Tibial nerve (tissue), 4 donors: ENCODE measurements around the gene LYPLAL1.

Source experiments
- EP300 ChIP-seq, 2 donors: sonication (generic); formaldehyde crosslinking; IDR thresholded peaks; one replicate each; pipeline ENCODE4 v1.6.1; 2017; ENCODE audit warnings: antibody characterized with exemption in 2 of 2, mild to moderate bottlenecking in 1 of 2
- TF ChIP-seq, protein P1 (sequence below), 5 experiments: fragments of 200-600 bp in 3 of 5; fragments of 450-650 bp in 2 of 5; sonication (generic) in 3 of 5; IDR thresholded peaks; one replicate each; pipeline ENCODE4 v1.5.1; 2016 to 2019; ENCODE audit warnings: antibody characterized with exemption in 5 of 5, mild to moderate bottlenecking in 3 of 5, moderate library complexity in 2 of 5

DNA sequence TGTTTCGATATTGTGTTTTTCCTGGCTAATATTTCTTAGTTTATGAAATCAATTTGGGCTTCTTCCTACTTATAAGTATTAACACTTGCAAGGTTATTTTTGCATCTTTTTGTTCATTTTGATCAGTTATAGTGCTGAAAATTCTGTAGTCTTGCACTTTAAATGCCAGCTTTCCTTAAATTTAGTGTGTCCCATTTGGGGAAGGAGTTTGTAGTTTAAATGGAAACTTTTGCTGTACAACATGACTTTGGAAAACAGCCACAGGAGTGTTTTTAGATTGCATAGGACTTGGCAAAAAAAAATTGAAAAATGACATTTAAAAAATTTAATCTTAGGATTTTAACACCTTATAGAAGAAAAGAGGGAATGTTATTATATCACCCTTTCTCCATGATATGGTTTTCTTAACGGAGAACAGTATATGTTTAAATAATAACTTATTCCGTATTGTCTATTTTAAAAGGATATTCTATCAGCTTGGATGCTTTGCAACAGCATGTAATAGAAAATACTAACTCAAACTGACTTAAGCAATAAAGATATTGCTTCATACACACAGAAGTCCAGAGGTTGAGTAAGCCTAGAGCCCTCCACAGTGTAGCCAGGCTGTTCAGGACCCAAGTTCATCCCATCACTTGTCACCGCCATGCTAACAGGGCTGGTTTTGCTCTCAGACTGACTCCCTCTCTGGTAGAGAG is 53.8 kb downstream of the LYPLAL1 start:
- TF ChIP-seq, protein P1, sequence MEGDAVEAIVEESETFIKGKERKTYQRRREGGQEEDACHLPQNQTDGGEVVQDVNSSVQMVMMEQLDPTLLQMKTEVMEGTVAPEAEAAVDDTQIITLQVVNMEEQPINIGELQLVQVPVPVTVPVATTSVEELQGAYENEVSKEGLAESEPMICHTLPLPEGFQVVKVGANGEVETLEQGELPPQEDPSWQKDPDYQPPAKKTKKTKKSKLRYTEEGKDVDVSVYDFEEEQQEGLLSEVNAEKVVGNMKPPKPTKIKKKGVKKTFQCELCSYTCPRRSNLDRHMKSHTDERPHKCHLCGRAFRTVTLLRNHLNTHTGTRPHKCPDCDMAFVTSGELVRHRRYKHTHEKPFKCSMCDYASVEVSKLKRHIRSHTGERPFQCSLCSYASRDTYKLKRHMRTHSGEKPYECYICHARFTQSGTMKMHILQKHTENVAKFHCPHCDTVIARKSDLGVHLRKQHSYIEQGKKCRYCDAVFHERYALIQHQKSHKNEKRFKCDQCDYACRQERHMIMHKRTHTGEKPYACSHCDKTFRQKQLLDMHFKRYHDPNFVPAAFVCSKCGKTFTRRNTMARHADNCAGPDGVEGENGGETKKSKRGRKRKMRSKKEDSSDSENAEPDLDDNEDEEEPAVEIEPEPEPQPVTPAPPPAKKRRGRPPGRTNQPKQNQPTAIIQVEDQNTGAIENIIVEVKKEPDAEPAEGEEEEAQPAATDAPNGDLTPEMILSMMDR (IDR thresholded peaks at IDR 0.05), result no peak
- no peak for TF ChIP-seq EP300 (IDR thresholded peaks at IDR 0.05)
